RPMI7951 (cell line): ENCODE results near the gene EVPL. TPM values are rescaled to one million over a fixed set of nuclear protein-coding genes. Genes with fewer than 3 reads are reported as not detected.
"Not testable (repeated sequence)": the region's sequence is repeated elsewhere in the genome, so short reads cannot be mapped to it uniquely, and the experiment has no call there.

Experiments
- DNase-seq: peaks from one replicate; pipeline ENCODE4 v3.0.0-alpha.2; 2012; ENCODE audit warnings: low read depth
- total RNA-seq: library from RNA; depleted of rRNA; stranded (reverse); fragments of >200 nt; shearing (Covaris generic); gene quantifications from 2 replicates; pipeline ENCODE4 v1.2.3, GENCODE V29; 2014

The EVPL gene
- total RNA-seq, 1 experiment from 2014 or later = not detected

- DNase-seq = no peak
Observed at GRCh38 chr17:75998327-75998795, 28.7 kb downstream of the EVPL start.

DNA sequence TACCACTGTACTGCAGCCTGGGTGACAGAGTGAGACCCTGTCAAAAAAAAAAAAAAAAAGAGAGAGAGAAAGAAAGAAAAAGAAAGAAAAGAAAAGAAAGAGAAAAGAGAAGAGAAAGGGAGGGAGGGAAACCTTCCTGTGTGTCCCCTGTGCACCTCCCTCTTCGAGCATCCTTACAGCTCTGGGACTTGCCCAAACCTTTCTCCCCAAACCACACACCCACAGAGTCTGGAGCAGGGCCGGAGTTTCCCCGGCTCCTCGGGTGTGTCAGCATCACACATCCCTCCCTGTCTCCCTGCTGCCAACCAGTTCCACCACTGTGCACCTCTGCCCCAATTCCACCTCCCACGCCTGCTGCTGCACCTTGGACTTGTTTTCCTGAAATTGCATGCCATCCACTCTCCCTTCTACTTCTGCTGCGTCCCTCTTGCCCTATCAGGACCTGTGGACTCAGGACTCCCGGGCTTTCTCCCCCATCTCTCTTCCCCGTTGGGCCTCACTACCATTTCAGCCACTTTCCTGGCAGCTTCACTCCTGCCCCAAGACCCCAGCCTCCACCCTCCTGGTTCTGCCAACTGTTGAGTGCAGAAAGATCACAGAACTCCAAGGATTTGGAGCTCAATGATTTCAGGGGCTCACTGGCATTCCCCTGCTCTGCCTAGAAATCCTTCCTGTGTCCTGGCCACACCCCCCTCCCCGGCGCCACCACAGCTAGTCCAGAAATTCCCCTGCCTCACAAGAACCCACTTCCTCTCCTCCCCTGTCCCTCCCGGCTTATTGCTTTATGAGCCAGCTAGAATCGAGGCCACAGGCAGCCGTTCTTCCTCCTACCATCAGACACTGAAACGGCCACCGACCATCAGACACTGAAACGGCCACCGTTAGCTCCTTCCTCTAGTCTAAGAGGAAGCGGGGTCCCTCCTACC is 30.2 kb downstream of the EVPL start:
- DNase-seq = peak; percentile 68

DNA sequence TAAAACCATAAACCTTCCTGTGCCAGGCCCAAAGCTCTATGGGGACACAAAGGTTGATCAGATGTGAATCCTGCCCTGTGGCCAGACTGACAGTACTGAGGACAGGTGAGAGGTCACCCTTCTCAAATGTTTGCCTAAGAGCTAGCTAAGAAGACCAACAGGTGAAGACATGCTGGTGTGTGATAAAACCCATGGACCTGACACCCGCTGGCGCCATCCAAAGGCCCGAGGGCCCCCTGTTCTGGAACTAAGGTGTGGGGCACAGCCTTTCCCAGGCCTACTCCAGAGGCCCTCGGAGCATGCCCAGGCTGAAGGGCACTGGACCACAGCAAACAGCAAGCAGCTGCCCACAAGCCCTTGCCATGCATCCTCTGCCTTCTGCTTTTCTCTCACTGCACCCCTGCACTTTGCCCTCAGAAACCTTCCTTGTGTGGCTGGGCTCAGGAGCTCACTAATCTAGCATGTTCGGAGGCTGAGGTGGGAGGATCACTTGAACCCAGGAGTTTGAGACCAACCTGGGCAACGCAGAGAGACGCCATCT is 31.7 kb downstream of the EVPL start:
- DNase-seq = no peak

DNA sequence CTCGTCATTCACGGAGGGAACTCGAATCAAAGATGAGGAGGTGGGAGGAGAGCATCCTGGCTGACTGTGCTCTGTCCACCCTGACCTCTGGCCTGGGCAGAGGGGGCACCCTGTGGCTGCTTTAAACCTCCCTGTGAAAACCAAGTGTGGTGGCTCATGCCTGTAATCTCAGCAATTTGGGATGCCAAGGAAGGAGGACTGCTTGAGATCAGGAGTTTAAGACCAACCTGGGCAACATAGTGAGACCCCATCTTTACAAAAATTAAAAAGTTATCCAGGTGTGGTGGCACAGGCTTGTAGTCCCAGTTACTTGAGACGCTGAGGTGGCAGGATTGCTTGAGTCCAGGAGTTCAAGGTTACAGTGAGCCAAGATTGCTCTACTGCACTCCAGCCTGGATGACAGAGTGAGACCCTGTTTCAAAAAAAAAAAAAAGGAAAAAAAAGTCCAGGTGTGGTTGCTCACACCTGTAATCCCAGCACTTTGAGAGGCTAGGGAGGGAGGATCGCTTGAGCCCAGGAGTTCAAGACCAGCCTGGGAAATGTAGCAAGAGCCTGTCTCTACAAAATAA is 32.2 kb downstream of the EVPL start:
- no peak for DNase-seq

- no peak for DNase-seq
Observed at GRCh38 chr17:75991396-75991795, 35.7 kb downstream of the EVPL start.

DNA sequence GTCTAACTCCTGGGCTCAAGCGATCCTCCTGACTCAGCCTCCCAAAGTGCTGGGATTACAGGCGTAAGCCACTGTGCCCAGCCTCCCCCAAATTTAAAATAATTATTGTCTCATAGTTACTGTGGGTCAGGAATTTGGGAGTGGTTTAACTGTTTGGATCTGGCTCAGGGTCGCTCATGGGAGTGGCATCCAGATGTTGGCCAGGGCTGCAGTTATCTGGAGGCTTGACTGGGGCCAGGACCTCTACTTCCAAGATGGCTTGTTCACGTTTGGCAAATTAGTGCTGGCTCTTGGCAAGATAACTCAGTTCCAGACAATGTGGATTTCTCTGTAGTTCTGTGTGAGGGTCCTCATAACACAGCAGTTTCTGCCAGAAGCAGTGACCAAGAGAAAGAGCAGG is 40.1 kb downstream of the EVPL start:
- no peak for DNase-seq

GRCh38 chr17:75985986-75986385 is 41.1 kb downstream of the EVPL start:
- no peak for DNase-seq

- peak; percentile 36 for DNase-seq
Observed at GRCh38 chr17:75983501-75984181, 43.5 kb downstream of the EVPL start.

- no peak for DNase-seq
Observed at GRCh38 chr17:75981019-75981615, 46.0 kb downstream of the EVPL start.

- no peak for DNase-seq
Observed at GRCh38 chr17:75980188-75981018, 46.7 kb downstream of the EVPL start.

GRCh38 chr17:75979705-75980187 is 47.4 kb downstream of the EVPL start:
- DNase-seq = no peak

DNA sequence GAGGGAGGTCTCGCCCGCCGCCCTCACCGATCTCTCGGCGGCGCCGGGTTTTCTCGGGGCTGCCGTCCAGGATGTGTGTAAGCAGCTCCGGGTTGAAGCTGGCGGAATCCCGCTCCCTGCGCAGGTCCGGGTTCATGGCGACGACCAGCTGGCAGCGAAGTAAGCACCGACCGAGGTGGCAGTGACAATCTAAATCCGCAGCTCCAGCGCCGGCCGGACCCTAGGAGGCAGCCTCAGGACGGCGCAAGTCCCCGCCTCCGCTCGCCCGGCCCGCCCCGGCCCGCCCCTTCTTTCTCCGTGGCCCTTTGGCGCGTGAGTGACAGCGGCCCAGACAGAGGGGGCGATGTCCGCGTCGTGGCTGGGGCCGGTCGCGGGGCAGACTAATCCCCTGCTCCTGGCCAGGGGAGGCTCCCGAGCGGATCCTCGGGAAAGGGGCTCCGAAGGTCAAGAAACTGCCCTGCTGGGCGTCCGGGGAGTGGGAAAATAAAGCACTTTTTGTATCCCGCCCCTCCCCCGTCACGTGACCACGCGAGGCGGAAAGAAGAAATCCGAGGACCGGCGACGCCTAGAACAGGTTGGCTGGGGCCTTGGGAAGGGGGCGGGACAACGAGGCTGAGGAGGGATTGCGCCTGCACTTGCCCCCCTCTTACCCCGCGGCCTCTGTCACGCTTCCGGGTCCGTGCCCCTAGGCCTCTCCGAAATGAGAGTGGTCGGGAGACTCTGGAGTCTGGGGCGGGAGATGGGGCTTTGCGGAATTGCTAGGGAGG is 48.0 kb downstream of the EVPL start, which contains the start of the genes ACOX1 and TEN1:
Gene ACOX1 (minus strand): TSS at position 229 of the 767 bp plus-strand sequence. CDS start 93 bp downstream, at position 136.
Gene TEN1 (plus strand): TSS at position 303 of the 767 bp plus-strand sequence. CDS start 6,953 bp downstream, outside the sequence.
- peak; percentile 95 for DNase-seq

GRCh38 chr17:75976175-75976848 is 50.8 kb downstream of the EVPL start:
- DNase-seq = no peak

- DNase-seq = no peak
Observed at GRCh38 chr17:75975757-75976174, 51.3 kb downstream of the EVPL start.

DNA sequence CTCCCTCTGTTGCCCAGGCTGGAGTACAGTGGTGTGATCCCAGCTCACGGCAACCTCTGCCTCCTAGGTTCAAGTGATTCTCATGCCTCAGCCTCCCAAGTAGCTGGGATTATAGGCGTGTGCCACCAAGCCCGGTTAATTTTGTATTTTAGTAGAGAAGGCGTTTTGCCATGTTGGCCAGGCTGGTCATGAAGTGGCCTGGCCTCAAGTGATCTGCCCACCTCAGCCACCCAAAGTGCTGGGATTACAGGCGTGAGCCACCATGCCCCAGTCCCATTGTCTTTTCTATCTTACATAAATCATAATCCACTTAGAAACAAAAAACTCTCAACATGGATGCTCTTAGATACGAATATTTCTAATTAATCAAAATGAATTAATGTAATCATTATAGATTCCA is 51.9 kb downstream of the EVPL start:
- DNase-seq = not testable (repeated sequence)

GRCh38 chr17:75970626-75971025 is 56.5 kb downstream of the EVPL start:
- no peak for DNase-seq

DNA sequence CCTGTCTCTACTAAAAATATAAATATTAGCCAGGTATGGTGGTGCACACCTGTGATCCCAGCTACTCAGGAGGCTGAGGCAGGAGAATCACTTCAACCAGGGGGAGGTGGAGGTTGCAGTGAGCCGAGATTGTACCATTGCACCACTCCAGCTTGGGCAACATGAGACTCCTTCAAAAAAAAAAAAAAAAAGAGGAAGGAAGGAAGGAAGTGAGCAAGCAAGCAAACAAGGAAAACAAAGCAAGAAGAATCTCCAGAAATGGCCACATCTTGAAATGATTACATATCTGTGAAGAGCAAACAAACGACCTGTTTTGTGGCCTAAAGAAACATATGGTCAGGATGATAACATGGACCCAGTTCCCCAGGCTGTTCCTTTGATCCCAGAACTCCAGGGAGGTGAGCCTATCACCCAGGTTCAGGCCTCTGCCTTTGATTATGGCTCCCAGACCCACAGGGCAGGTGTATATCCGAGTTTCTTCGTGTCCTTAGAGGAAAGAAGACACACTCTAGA is 57.0 kb downstream of the EVPL start:
- peak; percentile 37 for DNase-seq

GRCh38 chr17:75969044-75969443 is 58.1 kb downstream of the EVPL start:
- not testable (repeated sequence) for DNase-seq

DNA sequence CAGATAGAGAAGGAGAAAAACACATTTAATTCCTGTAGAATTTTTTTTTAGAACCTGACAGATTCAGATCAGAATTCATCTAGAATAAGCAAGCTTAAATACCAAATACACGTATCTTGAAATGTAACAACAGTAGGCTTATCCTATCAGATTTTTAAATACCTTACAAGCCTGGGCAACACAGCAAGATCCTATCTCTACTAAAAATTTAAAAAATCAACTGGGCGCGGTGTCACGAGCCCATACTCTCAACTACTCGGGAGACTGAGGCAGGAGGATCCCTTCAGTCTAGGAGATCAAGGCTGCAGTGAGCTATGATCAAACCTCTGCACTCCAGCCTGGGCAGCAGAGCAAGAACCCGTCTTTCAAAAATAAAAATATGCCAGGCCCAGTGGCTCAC is 61.6 kb downstream of the EVPL start:
- no peak for DNase-seq
